Stimulated activated CD4-positive, alpha-beta T cell treated with anti-CD3 and anti-CD28 coated beads, Interleukin-4, amount 100 ng/mL, for 24 hours (primary cell): ENCODE measurements around the gene LIPT2.

Experiments
- DNase-seq: peaks from one replicate; pipeline ENCODE4 v3.0.0-alpha.2; 2020

The LIPT2 gene

DNA sequence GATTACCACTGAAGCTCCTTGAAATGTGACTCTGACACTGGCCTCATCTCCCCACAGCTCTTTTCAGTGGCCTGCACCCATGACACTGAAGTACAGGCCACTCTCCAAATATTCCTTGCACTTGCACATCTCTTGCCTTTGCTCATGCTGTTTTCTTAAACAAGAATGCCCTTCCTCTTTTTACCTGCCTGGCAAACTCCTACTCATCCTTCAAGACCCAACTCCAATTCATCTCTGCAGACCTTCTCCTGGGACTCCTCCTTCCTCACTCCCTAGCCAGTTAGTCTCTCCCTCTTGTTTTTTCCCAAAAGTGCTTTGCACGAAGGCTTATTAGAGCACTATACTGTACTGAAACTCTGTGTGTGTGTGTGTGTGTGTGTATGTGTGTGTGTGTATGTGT, 28.8 kb downstream of the LIPT2 start:
- no peak for DNase-seq

DNA sequence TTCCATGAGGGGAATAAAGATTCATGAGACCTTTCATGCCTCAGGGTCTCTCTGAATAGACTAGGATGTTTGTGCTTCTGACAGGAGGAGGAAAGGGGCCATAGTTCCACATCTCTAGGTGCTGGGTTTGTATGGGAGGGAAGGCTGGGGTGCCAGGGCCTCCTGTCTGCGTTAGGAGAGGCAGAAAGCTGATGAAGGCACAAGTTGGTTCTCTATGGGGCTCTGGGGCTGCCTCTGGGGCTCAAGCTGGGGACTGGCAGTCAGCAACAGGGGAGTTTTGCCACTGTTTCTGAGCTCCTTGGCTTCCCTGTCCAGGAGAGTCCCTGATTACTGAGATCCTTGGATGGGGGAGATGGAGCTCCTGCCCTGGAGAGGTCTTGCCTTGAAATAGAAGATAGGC, 30.3 kb downstream of the LIPT2 start:
- no peak for DNase-seq

DNA sequence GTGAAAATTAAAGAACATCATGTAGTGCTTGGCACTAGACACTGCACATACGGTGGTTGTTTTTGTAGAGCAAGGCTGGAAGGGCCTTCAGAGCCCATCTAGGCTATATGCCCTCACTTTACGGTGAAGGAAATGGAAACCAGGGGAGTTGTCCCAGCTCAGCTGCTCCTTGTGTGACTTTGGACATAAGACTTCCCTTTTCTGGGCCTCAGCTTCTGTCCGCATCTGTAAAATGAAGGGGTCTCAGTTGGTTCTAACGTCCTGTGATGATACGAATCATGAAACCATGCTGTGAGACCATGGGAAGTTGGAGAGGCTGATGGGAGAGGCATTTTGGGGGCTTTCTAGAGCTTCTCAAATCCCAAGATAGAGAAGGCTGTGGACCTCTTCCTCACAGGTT, 30.9 kb downstream of the LIPT2 start:
- no peak for DNase-seq

DNA sequence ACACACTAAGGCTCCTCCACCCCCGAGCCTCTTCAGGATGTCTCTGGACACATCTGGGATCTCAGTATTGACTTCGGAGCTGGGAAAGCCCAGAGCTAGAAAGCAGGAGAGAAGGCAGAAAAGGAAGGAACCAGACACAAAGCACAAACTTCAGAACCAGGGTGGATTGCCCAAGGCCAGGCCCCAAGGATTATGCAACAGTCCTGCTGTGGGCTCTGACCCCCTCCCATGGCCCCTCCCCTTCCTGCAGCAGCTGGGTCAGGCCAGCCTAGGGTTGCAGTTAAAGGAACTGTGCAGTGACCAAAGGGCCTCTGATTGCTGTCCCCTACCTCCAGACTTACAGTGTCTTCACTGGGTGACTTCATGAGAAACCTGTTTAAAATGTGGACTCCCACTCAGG, 31.5 kb downstream of the LIPT2 start:
- no peak for DNase-seq

DNA sequence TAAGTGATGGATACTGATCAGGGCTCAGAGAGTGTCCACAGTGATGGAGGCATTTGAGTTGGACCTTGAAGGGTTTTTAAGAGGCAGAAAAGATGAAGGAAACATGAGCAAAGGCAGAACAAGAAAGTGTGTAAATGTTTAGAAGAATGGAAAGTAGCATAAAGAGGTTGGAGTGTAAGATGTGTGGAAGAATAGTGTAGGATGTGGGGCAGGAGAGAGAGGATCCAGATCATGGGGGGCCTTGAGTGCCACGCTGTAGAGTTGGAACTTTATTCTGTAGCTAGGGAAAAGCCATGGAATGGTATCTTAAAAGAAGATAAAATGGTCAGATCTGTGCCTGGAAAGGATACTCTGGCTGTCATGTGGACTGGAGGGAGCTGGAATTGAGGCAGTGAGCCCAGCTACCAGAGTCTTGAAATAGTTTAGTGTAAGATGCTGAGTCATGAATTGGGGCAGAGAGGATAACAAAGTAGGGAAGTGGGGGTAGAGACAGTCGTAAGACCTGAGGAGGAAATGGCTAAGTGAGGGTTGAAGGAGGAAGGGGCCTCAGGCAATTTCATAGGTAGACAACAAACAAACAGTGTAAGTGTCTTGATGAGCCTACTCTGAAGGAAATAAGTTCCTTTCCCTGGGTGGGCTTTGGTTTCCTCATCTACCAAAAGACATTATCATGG, 32.9 kb downstream of the LIPT2 start:
- DNase-seq, result no peak

DNA sequence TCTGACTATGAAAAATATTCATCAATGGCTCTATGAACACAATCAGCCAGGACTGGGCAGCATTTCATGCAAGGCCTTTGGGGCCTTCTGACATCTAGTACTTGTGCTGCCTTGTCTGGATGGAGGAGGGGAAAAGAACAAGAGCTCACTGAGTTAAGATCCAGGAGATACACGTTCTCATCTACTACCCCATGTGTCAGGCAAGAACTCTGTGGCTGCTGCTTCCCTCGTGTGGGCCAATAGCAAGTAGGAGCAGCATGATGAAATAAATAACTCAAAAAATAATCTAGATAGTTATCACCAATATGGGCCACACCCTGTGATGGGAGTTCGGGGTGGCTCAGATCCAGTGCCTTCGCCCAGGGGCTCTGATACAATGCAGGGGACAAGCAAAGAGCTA, 33.5 kb downstream of the LIPT2 start:
- DNase-seq, result no peak

DNA sequence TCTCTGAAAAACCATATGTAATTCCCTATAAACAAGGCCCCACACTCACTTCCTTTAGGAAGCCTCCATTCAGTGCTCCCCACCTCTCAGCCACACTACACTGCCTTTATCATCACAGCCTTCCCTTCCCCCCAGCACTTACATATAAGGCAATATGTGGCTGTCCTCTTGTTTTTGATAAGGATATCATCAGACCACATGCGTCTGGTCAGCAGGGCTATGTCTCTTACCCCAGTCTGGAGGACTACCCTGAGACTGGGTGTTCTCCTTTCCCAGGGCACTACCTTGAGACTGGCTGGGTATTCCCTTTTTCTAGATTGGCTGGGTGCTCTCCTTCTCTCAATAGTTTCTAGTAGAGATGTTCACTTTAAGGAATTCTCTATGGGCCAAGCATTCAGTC, 33.9 kb downstream of the LIPT2 start:
- DNase-seq, result no peak

DNA sequence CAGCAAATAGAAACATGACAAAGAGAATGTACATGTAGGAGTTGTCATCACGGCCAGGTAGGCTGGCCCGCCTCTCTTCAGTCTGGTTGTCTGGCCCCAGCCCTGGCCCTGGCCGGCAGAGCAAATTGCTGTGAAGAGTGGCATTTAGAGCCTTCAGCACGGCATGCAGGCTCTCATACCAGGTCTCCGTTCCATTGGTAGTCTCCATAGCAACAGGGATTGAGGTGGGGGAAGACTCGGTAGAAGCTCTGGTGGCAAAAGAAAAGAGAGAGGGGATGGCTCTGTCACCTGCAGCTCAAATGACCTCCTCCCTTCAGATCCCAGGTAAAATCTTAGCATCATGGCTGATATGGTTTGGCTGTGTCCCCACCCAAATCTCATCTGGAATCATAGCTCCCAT, 36.2 kb downstream of the LIPT2 start:
- DNase-seq, result no peak

DNA sequence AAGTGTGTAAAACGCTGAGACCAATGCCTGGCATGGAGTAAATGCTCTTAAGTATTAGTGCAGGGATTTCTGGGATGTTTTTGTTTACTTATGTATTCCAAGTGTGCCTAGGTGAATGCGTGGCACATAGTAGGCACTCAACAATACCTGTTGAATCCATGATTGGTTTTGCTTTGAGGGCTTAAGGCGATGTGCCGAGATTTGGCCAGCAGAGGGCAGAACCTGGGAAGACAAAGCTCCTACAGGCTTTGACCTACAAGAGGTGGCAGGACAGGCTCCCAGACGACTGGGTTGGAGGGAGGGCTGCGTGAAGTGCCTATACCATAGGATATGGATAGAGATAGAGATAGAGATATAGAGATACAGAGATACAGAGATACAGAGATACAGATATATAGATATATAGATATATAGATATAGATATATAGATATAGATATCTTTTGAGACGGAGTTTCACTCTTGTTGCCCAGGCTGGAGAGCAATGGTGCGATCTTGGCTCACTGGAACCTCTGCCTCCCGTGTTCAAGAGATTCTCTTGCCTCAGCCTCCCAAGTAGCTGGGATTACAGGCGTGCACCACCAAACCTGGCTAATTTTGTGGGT, 40.0 kb downstream of the LIPT2 start:
- peak; percentile 69 for DNase-seq

DNA sequence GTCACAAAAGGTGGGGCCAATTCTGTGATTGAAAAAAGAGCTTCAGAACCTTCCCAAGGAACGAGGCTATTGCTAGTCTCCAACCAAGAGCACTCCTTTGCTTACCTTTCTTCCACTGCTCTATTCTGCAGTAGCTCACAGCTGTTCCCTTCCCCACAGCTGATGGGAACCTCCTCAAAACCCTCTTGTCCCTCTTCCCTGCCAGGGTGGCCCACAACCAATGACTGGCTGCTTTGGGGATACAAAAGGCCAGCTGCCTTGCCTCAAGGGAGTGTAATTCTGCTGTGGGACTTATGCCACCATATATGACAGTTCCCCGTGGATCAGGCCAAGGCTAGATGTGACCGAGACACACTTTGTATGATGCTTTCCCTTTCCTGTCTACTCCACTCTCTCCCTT, 41.2 kb downstream of the LIPT2 start:
- DNase-seq, result no peak

DNA sequence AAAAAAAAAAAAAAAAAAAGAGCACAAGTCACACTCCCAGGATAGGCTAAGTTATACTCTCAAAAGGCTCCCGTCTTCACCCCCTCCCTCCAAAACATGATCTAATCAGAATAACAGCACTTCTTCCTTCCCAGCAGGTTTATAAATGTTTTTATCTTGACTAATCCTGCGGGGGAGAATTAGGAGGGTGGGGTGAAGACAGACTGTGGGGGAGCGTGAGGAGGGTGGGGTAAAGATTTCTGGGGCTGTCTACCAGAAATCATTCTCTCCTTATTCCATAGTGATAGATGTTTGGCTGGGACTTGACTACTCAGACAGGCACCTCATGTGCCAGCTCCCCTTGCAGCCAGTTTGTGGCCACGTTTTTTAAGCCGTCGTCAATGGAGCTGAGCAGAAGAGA, 43.2 kb downstream of the LIPT2 start:
- DNase-seq, result no peak

DNA sequence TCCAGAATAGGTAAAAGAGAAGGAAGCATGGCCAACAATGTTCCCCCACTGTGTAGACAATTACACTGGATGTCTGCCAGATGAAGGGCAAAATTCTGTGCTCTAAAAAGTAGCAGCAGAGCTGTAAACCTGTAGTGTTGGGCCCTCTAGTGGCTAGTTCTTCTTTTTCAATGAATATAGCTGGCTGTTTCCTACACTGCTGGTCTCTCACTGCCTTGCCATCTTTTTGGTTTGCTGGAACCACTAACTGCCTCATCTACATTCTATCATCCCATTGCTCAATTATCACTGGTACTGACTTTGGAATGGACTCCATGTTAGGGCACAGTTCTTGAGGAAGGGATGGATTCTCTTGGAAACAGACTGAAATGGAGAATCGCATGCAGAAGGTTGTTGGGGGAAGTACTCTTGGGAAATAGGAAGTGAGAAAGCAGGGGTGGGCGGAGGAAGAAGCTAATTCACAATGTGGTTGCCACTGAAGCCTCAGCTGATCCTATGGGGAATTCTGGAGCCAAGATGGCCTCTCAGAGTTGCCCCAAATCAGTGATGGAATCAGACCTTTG, 44.1 kb downstream of the LIPT2 start:
- DNase-seq, result peak; percentile 56

DNA sequence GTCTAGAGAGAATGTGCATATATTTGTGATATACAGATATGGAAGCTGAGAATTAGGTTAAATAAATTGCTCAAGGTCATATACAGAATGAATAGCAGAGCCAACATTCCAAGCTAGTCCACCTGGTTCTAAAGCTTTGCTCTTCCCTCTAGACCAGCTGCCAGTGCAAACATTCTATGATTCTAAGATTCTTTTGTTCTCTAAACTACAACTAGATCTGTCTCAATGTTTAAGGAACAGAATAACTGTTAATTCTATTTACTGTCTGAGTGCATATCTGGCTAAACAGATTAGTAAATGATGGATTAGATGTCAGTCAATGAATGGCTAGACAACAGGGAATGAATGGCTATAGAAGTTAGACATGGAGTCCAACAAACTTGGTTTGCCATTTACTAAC, 45.8 kb downstream of the LIPT2 start:
- DNase-seq, result no peak

DNA sequence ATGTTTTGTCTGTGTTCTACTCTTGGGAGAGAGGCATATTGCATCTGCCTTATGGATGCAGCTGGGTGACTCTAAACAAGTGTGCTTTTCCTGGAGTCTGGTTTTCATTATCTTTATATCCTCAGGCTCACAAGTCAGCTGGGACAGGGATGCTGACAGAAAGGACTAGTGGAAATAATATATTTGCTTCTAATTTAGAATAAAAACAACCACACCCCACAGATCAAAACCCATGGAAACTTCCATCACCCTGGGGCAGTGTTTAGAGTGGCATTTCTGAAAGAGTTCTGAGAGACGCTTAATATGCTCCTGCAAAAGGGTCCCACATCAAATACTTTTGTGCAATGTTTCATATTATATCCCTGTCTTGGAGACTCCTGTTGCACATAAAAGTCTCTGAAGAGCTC, 47.0 kb downstream of the LIPT2 start:
- DNase-seq, result no peak

DNA sequence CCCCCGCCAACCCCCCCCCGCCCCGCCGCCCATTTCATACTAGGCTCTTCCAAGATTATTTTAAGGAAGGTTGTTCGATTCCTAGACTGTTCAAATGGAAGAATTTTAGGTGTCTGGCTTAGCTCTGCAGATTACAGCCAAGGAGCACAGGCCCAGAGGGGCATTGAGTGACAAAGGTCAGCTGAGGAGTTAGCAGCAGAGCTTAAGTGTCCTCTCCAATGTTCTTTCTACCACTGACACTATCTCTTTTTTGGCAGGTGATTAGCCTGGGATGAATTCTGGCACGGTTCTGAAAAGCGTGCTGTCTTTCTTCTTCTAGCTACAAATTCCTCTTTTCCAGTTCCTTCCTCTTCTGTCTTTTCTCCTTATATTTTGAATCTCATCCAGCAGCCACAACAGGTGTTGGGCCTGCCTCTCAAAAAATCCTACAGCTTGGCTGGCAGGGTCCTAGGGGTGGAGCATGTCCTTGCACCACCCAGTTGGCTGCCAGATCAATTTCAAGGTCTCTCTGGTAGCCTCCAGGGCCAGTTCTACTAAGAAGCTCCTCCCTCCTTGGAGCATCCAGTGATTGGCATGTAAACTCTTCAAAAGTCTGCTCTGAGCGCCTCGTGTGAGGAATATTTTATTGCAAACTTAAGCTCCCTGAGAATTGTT, 49.2 kb downstream of the LIPT2 start:
- no peak for DNase-seq

DNA sequence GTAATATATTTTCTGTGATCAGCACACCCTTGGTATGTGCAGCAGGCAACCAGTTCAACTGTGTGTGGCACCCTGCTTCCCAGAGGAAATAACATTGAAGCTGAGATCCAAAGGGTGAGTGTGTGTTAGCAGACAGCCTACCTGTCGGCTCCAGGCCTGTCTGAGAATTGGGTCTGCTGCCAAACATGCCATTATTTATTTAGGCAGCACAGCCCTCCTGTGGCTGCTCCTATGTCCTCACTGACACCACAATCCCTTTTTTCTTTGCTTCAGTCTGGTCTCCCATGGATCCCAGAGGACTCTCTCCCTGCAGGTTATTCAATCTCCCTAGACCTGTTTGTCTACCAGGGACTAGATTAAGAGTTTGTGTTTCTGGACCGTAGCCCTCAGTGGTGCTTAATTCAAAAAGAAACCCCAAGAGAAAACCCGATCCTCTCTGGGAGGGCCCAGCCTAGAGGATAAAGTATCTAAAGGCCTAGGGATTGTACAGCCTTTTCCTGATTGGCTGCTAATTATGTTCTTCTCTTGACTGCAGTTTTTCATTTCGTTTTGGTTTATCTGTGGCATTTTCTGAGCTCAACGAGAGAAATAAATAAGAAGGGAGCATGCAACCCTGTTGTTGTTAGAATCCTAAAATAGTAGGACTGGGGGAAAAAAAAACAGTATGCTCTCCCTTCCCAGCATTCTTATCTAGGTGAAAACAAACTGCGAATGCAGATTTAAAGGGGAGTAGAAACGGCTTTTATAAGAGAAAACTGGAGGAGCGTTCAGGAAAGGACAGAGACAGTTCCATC, 50.3 kb downstream of the LIPT2 start:
- no peak for DNase-seq

DNA sequence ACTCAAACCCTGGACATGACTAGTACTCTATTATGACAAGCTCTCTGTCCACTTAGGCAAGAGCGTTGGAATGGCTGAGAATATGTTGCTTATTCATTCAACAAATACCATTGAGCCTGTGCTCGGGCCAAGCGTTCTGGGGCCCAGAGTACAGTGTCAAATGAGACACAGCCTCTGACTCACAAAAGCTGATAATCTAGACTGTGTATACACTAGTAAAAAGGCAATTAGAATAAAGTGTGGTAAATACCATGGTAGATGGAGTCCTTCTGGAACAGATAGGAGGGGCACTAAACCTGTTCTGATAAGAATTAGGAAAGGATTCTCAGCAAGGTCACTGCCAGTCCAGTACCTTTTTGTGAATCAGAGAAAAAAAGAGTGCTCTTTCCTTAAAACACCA, 50.9 kb downstream of the LIPT2 start:
- no peak for DNase-seq
